ENCODE measurements around the gene CDH23.

DNA sequence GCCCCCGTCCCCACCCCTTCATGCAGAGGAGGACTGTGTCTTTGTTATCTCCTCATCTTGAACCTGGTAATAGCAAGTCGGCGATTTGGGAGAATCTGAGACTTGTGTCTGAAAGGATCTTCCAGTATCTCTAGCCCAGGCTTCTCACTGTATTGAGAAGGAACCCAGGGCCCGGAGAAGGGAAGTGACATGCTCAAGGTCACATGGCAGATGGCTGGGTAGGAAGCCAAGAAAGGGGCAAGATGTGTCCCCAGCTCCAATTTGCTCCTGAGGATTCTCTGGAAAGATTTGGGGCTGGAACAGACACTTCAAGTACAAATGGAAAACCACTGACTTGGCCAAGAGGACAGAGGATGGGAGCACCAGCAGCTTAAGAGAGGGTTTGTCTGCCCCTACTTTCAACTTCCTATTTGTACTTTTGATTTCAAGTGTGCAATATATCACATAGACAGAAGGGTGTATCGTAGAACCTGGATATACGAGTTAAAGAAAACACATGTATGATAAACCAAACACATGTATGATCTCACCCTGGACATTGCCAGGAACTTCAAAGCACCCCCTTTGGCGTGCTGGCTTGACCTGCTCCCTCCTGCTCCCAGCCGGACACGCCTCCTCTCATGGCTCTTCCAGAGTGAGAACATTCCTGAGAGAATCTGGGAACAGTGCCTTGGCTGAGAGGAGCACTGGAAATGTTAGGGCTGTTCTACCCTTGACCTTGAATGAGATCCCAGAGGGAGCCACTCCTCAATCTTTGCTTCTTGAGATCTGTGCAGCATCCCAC lies 79.7 kb downstream of the CDH23 start:
- TF ChIP-seq, protein P1, sequence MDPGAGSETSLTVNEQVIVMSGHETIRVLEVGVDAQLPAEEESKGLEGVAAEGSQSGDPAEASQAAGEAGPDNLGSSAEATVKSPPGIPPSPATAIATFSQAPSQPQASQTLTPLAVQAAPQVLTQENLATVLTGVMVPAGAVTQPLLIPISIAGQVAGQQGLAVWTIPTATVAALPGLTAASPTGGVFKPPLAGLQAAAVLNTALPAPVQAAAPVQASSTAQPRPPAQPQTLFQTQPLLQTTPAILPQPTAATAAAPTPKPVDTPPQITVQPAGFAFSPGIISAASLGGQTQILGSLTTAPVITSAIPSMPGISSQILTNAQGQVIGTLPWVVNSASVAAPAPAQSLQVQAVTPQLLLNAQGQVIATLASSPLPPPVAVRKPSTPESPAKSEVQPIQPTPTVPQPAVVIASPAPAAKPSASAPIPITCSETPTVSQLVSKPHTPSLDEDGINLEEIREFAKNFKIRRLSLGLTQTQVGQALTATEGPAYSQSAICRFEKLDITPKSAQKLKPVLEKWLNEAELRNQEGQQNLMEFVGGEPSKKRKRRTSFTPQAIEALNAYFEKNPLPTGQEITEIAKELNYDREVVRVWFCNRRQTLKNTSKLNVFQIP (CRISPR knock-in tag; IDR thresholded peaks at IDR 0.05; ENCODE audit: borderline replicate concordance, low read depth): no peak
- TF ChIP-seq TCF4 (CRISPR knock-in tag; IDR thresholded peaks at IDR 0.05; ENCODE audit: borderline replicate concordance) (no peak), ZFP3 (CRISPR knock-in tag; IDR thresholded peaks at IDR 0.05) (no peak), ARNTL (CRISPR knock-in tag; IDR thresholded peaks at IDR 0.05; ENCODE audit: borderline replicate concordance, low read depth) (no peak), RARB (CRISPR knock-in tag; IDR thresholded peaks at IDR 0.05) (no peak), ZNF565 (CRISPR knock-in tag; conservative IDR thresholded peaks at IDR 0.05; ENCODE audit: low read depth) (no peak), ZNF8 (CRISPR knock-in tag; IDR thresholded peaks at IDR 0.05) (no peak), ESRRG (CRISPR knock-in tag; IDR thresholded peaks at IDR 0.05) (no peak), PATZ1 (CRISPR knock-in tag; IDR thresholded peaks at IDR 0.05; ENCODE audit: borderline replicate concordance) (no peak), TSHZ2 (CRISPR knock-in tag; IDR thresholded peaks at IDR 0.05) (no peak), TOX (CRISPR knock-in tag; IDR thresholded peaks at IDR 0.05; ENCODE audit: borderline replicate concordance) (no peak), ZNF70 (CRISPR knock-in tag; IDR thresholded peaks at IDR 0.05) (no peak), ZC3H10 (CRISPR knock-in tag; IDR thresholded peaks at IDR 0.05) (no peak)
- TF ChIP-seq, protein P2, sequence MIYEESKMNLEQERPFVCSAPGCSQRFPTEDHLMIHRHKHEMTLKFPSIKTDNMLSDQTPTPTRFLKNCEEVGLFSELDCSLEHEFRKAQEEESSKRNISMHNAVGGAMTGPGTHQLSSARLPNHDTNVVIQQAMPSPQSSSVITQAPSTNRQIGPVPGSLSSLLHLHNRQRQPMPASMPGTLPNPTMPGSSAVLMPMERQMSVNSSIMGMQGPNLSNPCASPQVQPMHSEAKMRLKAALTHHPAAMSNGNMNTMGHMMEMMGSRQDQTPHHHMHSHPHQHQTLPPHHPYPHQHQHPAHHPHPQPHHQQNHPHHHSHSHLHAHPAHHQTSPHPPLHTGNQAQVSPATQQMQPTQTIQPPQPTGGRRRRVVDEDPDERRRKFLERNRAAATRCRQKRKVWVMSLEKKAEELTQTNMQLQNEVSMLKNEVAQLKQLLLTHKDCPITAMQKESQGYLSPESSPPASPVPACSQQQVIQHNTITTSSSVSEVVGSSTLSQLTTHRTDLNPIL (CRISPR knock-in tag; IDR thresholded peaks at IDR 0.05; ENCODE audit: low read depth): no peak
